Karpas-422 (cell line): ENCODE results near the gene LENEP. TPM values are rescaled to one million over a fixed set of nuclear protein-coding genes. Genes with fewer than 3 reads are reported as not detected.

Experiments used
- DNase-seq: peaks from one replicate; pipeline ENCODE4 v3.0.0-alpha.2; 2015
- H2AFZ ChIP-seq: fragments of 200-600 bp; sonication (generic); 2 replicates; pipeline ENCODE4 v1.6.1; 2014; ENCODE audit warnings: antibody characterized with exemption, low read length, mixed read lengths
- H3K27ac ChIP-seq: fragments of 200-600 bp; sonication (generic); 2 replicates; pipeline ENCODE4 v1.5.1; 2014; ENCODE audit warnings: mild to moderate bottlenecking, low read length, moderate library complexity
- H3K27me3 ChIP-seq: fragments of 200-600 bp; sonication (generic); 2 replicates; pipeline ENCODE4 v1.6.1; 2014; ENCODE audit warnings: low read length, mixed read lengths
- H3K36me3 ChIP-seq: fragments of 200-600 bp; sonication (generic); 2 replicates; pipeline ENCODE4 v1.6.1; 2014; ENCODE audit warnings: low read length, mixed read lengths; ENCODE audit not compliant: insufficient read depth
- H3K4me1 ChIP-seq: fragments of 200-600 bp; sonication (generic); 2 replicates; pipeline ENCODE4 v1.6.1; 2014; ENCODE audit warnings: mild to moderate bottlenecking, low read length, mixed read lengths
- H3K4me2 ChIP-seq: fragments of 200-600 bp; sonication (generic); 2 replicates; pipeline ENCODE4 v1.6.1; 2014; ENCODE audit warnings: low read length, low read depth, mild to moderate bottlenecking; ENCODE audit not compliant: poor library complexity, severe bottlenecking
- H3K4me3 ChIP-seq: fragments of 200-600 bp; sonication (generic); 2 replicates; pipeline ENCODE4 v1.5.1; 2014; ENCODE audit warnings: mild to moderate bottlenecking, antibody characterized with exemption, low read length, mixed read lengths
- H3K79me2 ChIP-seq: fragments of 200-600 bp; sonication (generic); 2 replicates; pipeline ENCODE4 v1.6.1; 2014; ENCODE audit warnings: mild to moderate bottlenecking, low read length, mixed read lengths
- H3K9ac ChIP-seq: fragments of 200-600 bp; sonication (generic); 2 replicates; pipeline ENCODE4 v1.6.0; 2014; ENCODE audit warnings: low read length
- H3K9me2 ChIP-seq: fragments of 200-600 bp; sonication (generic), shearing (Covaris generic); replicated peaks from 2 replicates; pipeline ENCODE4 v1.6.0; 2014; ENCODE audit warnings: mild to moderate bottlenecking, low read length, moderate library complexity; ENCODE audit not compliant: insufficient read depth
- H3K9me3 ChIP-seq: fragments of 300-700, 200-600 bp; sonication (generic); 2 replicates; pipeline ENCODE4 v1.6.1; 2014; ENCODE audit warnings: low read length, mixed read lengths
- H4K20me1 ChIP-seq: fragments of 200-600 bp; sonication (generic); 2 replicates; pipeline ENCODE4 v1.6.1; 2014; ENCODE audit warnings: mild to moderate bottlenecking, antibody characterized with exemption, low read length, low read depth; ENCODE audit not compliant: insufficient read depth
- total RNA-seq: library from RNA; depleted of rRNA; stranded (reverse); fragments of >200 nt; shearing (Covaris generic); gene quantifications from 2 replicates; pipeline ENCODE4 v1.2.3, GENCODE V29; 2014; ENCODE audit warnings: low replicate concordance; rRNA removed

LENEP gene, protein sequence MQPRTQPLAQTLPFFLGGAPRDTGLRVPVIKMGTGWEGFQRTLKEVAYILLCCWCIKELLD
- 2.6 TPM in 1 of 2 replicates, not detected in the other for total RNA-seq

DNA sequence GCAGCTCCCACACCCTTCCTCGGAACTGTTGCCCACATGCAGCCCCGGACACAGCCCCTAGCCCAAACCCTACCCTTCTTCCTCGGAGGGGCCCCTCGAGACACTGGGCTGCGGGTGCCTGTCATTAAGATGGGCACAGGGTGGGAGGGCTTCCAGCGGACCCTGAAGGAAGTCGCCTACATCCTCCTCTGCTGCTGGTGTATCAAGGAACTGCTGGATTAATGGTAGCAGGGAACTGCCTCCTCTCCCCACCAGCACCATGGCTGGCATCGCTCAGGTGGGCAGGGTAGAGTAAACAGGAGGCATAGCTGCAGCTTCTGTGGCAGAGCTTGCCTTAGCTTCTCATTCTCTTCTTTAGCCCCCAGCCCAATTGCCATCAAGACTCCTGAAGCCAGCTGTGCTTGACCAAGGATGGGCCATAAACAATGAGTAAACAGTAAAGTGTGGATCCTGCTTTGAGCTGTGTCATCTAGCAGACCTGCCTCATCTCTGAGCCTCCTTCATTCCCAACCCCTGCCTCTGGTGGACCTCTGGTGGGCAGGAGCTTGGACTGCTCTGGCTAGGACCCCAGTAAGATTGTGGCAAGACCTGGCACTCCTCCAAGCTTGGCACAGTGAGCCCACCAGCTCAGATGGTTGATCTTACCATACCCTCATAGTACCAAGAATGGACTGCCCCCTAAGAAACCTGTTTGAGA lies at the start of gene LENEP:
Gene LENEP (plus strand): TSS at position 15 of the 697 bp plus-strand sequence. CDS start 22 bp downstream, at position 37.
- H3K9ac ChIP-seq = no peak within 1 kb of the TSS
- no peaks in the 10 kb centered on the region; the same call in none of the 2 replicates for H3K36me3 ChIP-seq
- no peak within 1 kb of the TSS for H3K4me2 ChIP-seq
- H2AFZ ChIP-seq = no peak within 1 kb of the TSS
- H3K79me2 ChIP-seq = no peaks in the 10 kb centered on the region
- no peaks in the 10 kb centered on the region for H3K9me2 ChIP-seq
- H3K27ac ChIP-seq = peak within 1 kb of the TSS; percentile 6; the same call in 1 of the 2 replicates
- no peaks in the 10 kb centered on the region for H3K9me3 ChIP-seq
- H4K20me1 ChIP-seq = no peaks in the 10 kb centered on the region
- H3K4me3 ChIP-seq = no peak within 1 kb of the TSS
- no peaks in the 10 kb centered on the region for H3K27me3 ChIP-seq
- no peak for DNase-seq
- peaks cover 27% of the 10 kb centered on the region for H3K4me1 ChIP-seq

- H3K9me3 ChIP-seq = no peaks in the 10 kb centered on the region
- peaks cover 70% of the 10 kb centered on the region for H3K4me1 ChIP-seq
- H3K79me2 ChIP-seq = peaks cover 26% of the 10 kb centered on the region
- peak overlapping the region; percentile 95 for H3K4me2 ChIP-seq
- H3K27ac ChIP-seq = peak overlapping the region; percentile 98
- H3K9me2 ChIP-seq = no peaks in the 10 kb centered on the region
- peak; percentile 93 for DNase-seq
- H3K27me3 ChIP-seq = no peaks in the 10 kb centered on the region
- H3K36me3 ChIP-seq = no peaks in the 10 kb centered on the region
- H3K9ac ChIP-seq = peak overlapping the region; percentile 97
- no peak overlapping the region for H2AFZ ChIP-seq
- H4K20me1 ChIP-seq = no peaks in the 10 kb centered on the region
- H3K4me3 ChIP-seq = peak overlapping the region; percentile 75
Observed at GRCh38 chr1:154943649-154944400, 49.6 kb upstream of the LENEP start.

DNA sequence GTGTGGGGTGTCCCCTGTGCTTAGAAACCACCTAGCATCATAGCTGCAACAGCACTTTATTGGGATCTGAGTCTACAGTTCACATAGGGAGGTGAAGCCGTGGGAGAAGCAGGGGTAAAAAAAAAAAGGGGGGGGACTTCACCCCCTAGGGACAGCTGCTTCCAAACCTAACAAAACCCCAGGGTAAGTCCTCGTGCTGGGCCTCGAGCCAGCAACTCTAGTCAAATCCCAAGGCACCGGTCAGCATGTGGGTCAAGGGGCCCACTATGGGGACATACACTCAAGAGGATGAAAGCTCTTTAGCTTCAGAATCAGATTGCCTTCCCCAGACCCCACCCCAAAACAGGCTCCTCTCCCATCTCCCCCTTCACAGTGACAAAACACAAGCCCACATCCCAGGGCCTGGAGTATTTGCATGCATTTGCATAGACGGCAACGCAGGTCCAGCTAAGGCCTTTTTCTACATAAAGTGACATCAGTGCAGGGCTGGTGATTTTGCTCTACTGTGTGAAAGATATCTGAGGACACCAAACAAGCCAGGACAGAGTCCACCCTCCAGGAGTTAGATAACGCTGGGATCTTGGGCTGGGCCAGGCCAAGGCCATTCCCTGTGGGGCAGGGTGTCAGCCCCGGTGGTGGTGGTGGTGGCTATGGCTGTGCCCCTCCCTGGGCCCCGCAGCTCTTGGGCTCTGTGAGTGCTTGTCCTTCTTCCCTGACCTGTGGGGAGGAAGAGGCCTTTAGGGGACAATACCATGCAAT lies 48.8 kb upstream of the LENEP start:
- Histone ChIP-seq H3K9ac (peak overlapping the region; percentile 97), H2AFZ (no peak overlapping the region), H3K36me3 (no peaks in the 10 kb centered on the region), H3K79me2 (peaks cover 26% of the 10 kb centered on the region), H3K9me2 (no peaks in the 10 kb centered on the region), H3K4me1 (peaks cover 66% of the 10 kb centered on the region), H3K9me3 (no peaks in the 10 kb centered on the region), H4K20me1 (no peaks in the 10 kb centered on the region), H3K4me3 (peak overlapping the region; percentile 75), H3K4me2 (peak overlapping the region; percentile 95), H3K27me3 (no peaks in the 10 kb centered on the region), H3K27ac (peak overlapping the region; percentile 98)
- peak; percentile 81 for DNase-seq

DNA sequence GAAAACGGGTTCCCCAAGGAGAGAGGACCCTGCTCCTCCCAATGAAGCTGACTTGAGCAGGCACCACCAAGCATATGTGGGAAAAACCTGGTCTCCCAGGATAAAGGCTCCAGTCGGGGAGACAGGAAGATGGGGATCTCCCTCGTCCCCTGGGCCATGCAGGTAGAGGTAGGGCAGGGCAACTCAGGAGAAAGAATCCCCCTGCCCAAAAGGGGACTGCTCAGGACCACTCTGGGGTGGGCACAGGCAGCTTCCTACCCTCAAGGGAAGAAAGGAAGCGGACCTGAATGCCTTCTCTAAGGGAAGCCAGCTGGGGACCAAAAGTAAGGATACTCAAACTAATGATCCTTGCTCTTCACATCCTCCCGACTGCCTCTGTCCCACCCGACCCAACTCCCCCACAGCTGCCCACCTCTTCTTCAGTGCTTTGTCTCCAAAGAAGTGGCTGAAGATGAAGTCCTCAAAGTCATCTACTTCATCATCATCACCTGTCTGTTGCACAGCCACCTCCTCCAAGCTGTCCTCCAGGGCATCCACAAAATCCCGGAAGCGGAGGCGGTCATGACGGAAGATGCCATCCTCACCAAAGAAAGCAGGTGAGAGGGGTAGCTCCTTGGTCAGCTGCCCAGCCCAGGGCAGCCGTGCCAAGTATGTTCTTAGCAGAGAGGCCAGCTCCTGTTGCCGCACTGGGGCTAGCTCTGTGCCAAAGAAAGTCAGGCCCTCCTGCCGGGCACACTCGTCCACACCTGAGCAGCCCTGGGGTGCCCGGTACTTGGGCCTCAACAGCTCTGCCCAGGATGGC lies 48.0 kb upstream of the LENEP start:
- H3K79me2 ChIP-seq = peaks cover 21% of the 10 kb centered on the region
- H3K9ac ChIP-seq = peak overlapping the region; percentile 97
- no peaks in the 10 kb centered on the region for H3K9me2 ChIP-seq
- DNase-seq = no peak
- H3K4me2 ChIP-seq = peak overlapping the region; percentile 95
- peaks cover 59% of the 10 kb centered on the region for H3K4me1 ChIP-seq
- H2AFZ ChIP-seq = no peak overlapping the region
- no peaks in the 10 kb centered on the region for H3K9me3 ChIP-seq
- no peaks in the 10 kb centered on the region for H3K36me3 ChIP-seq
- no peaks in the 10 kb centered on the region for H3K27me3 ChIP-seq
- no peaks in the 10 kb centered on the region for H4K20me1 ChIP-seq
- H3K27ac ChIP-seq = peak overlapping the region; percentile 98
- peak overlapping the region; percentile 75 for H3K4me3 ChIP-seq

DNA sequence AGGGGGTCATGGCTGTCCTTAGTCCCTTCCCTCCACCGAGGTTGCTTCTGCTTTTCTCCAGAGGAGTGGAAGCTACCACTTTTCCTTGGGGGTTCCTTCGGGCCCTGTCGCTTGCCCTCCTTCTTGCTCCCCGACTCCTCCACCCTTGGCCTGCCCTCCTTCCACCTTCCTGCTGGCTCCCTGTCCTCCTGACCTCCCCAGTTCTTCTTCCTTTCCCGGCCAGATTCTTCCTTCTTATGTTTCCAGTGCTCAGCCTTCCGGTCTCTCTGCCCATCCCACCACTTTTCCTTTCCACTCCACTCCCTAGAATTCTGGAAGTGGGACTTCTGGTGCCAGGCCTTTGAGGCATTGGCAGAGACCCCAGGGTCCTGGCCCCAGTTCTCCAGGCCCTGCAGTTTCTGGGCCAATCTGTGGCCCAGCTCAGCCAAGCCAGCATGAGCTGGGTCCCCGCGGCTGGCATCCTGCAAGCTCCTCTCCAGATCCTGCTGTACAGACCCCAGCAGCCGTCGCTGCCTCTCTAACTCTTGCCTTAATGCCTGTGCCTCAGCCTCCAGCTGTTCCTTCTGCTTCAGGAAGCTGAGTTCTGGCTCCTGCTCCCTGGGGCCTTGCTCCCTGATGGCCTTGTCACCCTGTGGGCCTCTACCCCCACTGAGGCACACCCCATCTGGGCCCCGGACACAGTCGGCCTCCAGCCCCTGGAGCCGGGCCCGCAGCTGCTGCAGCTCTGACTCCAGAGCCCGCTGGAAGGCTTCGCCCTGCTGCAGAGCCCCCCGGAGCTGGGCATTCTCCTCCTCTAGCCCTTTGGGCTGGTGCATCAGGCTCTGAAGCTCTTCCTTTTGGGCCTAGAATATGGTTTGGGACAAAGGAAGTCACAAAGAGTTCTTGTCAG lies 47.2 kb upstream of the LENEP start:
- H3K27ac ChIP-seq = peak overlapping the region; percentile 98; the same call in 1 of the 2 replicates
- no peak for DNase-seq
- 0 out of 2 replicates have a peak, but pooled peaks cover 3% of the 10 kb centered on the region for H3K36me3 ChIP-seq
- peaks cover 18% of the 10 kb centered on the region for H3K79me2 ChIP-seq
- H4K20me1 ChIP-seq = no peaks in the 10 kb centered on the region
- H3K4me3 ChIP-seq = no peak overlapping the region
- peaks cover 58% of the 10 kb centered on the region for H3K4me1 ChIP-seq
- no peaks in the 10 kb centered on the region for H3K27me3 ChIP-seq
- no peak overlapping the region for H3K4me2 ChIP-seq
- H3K9me3 ChIP-seq = no peaks in the 10 kb centered on the region
- H3K9me2 ChIP-seq = no peaks in the 10 kb centered on the region
- H3K9ac ChIP-seq = peak overlapping the region; percentile 97
- no peak overlapping the region for H2AFZ ChIP-seq

DNA sequence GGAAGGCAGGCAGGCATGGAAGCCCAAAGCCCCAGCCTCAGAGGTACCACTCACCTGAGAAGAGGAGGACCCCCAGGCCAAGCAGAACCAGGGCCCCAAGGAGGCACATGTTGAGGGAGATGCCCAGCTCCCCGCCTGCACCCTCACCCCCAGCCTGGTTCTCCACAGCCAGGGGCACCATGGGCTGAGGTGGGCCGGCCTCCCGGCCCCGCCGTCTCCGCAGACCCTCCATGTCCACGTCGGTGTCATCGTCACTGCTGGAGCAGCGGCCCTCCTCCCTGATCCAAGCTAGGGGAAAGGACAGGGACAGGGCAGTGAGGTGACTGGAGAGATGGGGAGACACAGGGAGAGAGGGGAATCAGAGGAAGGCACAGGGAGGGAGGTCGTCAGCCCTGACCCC lies 45.3 kb upstream of the LENEP start:
- Histone ChIP-seq H2AFZ (no peak overlapping the region), H3K36me3 (0 out of 2 replicates have a peak, but pooled peaks cover 3% of the 10 kb centered on the region), H3K79me2 (peaks cover 16% of the 10 kb centered on the region; the same call in 1 of the 2 replicates), H3K27ac (0 out of 2 replicates have a peak overlapping the region, but pooled peaks have one; percentile 1), H3K9ac (no peak overlapping the region), H3K4me1 (peaks cover 58% of the 10 kb centered on the region), H3K9me2 (no peaks in the 10 kb centered on the region), H4K20me1 (no peaks in the 10 kb centered on the region), H3K27me3 (no peaks in the 10 kb centered on the region), H3K9me3 (no peaks in the 10 kb centered on the region), H3K4me2 (no peak overlapping the region), H3K4me3 (no peak overlapping the region)
- no peak for DNase-seq
